ENCODE data around the gene WWOX. TPM values are rescaled to one million over a fixed set of nuclear protein-coding genes. Genes with fewer than 3 reads are reported as not detected.

WWOX gene
- total and polyA plus RNA-seq, 2 of the 4 experiments (the other 2 are of a cell fraction): 2.7 to 5.4 TPM

DNA sequence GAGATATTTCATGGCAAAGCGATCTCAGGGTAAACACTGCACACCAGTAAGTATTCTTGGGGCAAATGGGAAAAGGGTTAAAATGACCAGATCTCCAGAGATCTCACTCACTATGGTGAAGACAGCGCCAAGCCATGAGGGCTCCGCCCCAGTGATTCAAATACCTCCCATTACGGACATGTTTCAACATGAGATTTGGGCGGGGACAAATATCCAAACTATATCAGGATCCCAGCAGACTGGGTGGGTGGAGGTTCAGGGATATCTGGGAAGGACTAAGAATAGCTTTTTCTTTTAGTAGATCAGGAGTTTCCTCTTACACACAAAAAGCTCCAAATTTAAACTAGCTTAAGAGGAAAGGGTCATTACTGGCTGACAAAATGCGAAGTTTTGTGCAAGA, 181.7 kb downstream of the WWOX start:
- H2BK15ac ChIP-seq (ENCODE audit: low read depth, low read length): no peak overlapping the region
- H3K27ac ChIP-seq (ENCODE audit: insufficient read depth, low read length): no peak overlapping the region
- H3K27me3 ChIP-seq (ENCODE audit: control insufficient read depth, insufficient read depth, low read length): no peaks in the 10 kb centered on the region; the same call in 1 of the 2 replicates
- no peaks in the 10 kb centered on the region for H3K9me1 ChIP-seq (ENCODE audit: insufficient read depth, low read length)
- no peak overlapping the region for H2AFZ ChIP-seq (replicated peaks; ENCODE audit: low read length, poor library complexity)
- no peak overlapping the region for H4K91ac ChIP-seq (ENCODE audit: insufficient read depth, low read depth, low read length)
- H4K5ac ChIP-seq (ENCODE audit: low read depth, low read length): no peak overlapping the region
- POLR2A ChIA-PET (ENCODE audit: unreplicated experiment): no interaction called here
- CTCF ChIA-PET: interaction anchor here (0.6 kb wide), 1 partner anchor 34 kb away, joined by 3 read pairs; no protein-coding TSS in a partner anchor
- in situ Hi-C loops (cut with MboI; ENCODE audit: low sequenced_read_pairs) (no loop called here), dilution Hi-C loops (cut with HindIII; ENCODE audit: low sequenced_read_pairs, unreplicated experiment) (no loop called here), intact Hi-C loops (cut with micrococcal nuclease) (no loop called here)
- peaks cover 3% of the 10 kb centered on the region for H3K9me3 ChIP-seq (ENCODE audit: control insufficient read depth, insufficient read depth, low read length)
- no peaks in the 10 kb centered on the region for H4K20me1 ChIP-seq (ENCODE audit: insufficient read depth, low read length)
- TF ChIP-seq BHLHE40 (IDR thresholded peaks at IDR 0.05; ENCODE audit: low read depth, low read length) (no peak), MAZ (IDR thresholded peaks at IDR 0.05; ENCODE audit: borderline replicate concordance, low read depth, low read length) (no peak), MAFK (IDR thresholded peaks at IDR 0.05; ENCODE audit: low read depth, low read length) (no peak), FOS (IDR thresholded peaks at IDR 0.05; ENCODE audit: low read depth, low read length) (no peak), MXI1 (IDR thresholded peaks at IDR 0.05; ENCODE audit: borderline replicate concordance, low read depth, low read length) (no peak), NFE2L2 (IDR thresholded peaks at IDR 0.05; ENCODE audit: low read depth, low read length) (no peak), RAD21 (IDR thresholded peaks at IDR 0.05; ENCODE audit: low read length) (no peak), RFX5 (IDR thresholded peaks at IDR 0.05; ENCODE audit: low read depth, low read length) (no peak), POLR2A (IDR thresholded peaks at IDR 0.05; ENCODE audit: low read depth, low read length) (no peak), SMC3 (IDR thresholded peaks at IDR 0.05; ENCODE audit: low read depth, low read length) (no peak), CEBPB (IDR thresholded peaks at IDR 0.05; ENCODE audit: low read depth, low read length) (no peak), RCOR1 (IDR thresholded peaks at IDR 0.05; ENCODE audit: insufficient replicate concordance, low read length) (no peak), USF2 (IDR thresholded peaks at IDR 0.05; ENCODE audit: low read depth, low read length) (no peak), CHD1 (IDR thresholded peaks at IDR 0.05; ENCODE audit: low read depth, low read length) (no peak)
- TF ChIP-seq, protein P1, sequence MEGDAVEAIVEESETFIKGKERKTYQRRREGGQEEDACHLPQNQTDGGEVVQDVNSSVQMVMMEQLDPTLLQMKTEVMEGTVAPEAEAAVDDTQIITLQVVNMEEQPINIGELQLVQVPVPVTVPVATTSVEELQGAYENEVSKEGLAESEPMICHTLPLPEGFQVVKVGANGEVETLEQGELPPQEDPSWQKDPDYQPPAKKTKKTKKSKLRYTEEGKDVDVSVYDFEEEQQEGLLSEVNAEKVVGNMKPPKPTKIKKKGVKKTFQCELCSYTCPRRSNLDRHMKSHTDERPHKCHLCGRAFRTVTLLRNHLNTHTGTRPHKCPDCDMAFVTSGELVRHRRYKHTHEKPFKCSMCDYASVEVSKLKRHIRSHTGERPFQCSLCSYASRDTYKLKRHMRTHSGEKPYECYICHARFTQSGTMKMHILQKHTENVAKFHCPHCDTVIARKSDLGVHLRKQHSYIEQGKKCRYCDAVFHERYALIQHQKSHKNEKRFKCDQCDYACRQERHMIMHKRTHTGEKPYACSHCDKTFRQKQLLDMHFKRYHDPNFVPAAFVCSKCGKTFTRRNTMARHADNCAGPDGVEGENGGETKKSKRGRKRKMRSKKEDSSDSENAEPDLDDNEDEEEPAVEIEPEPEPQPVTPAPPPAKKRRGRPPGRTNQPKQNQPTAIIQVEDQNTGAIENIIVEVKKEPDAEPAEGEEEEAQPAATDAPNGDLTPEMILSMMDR (conservative IDR thresholded peaks at IDR 0.05; ENCODE audit: low read depth, low read length): no peak
- TF ChIP-seq, protein P2, sequence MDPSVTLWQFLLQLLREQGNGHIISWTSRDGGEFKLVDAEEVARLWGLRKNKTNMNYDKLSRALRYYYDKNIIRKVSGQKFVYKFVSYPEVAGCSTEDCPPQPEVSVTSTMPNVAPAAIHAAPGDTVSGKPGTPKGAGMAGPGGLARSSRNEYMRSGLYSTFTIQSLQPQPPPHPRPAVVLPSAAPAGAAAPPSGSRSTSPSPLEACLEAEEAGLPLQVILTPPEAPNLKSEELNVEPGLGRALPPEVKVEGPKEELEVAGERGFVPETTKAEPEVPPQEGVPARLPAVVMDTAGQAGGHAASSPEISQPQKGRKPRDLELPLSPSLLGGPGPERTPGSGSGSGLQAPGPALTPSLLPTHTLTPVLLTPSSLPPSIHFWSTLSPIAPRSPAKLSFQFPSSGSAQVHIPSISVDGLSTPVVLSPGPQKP (IDR thresholded peaks at IDR 0.05; ENCODE audit: borderline replicate concordance, low read depth, low read length): no peak
- no peak overlapping the region for H2AK9ac ChIP-seq (replicated peaks; ENCODE audit: low read depth, low read length, poor library complexity)
- no peak overlapping the region for H2BK20ac ChIP-seq (ENCODE audit: low read depth, low read length)
- H3K18ac ChIP-seq (ENCODE audit: low read depth, low read length): no peak overlapping the region
- no peaks in the 10 kb centered on the region for H3K79me1 ChIP-seq (ENCODE audit: low read depth in 1 of 2, low read length in 2 of 2)
- whole genome bisulfite sequencing, 2 experiments (ENCODE audit: extremely low coverage in 2 of 2, insufficient read length in 1 of 2): no CpG with 5 or more reads among the region's 6 CpGs
- H3K36me3 ChIP-seq (ENCODE audit: control insufficient read depth, insufficient read depth, low read length): no peaks in the 10 kb centered on the region
- H3K9ac ChIP-seq (ENCODE audit: low read depth, low read length): no peak overlapping the region
- ATAC-seq (ENCODE audit: low read depth) (no peak), DNase-seq (no peak)
- no peak overlapping the region for H3K14ac ChIP-seq (replicated peaks; ENCODE audit: low read depth, low read length)
- H2BK120ac ChIP-seq (ENCODE audit: low read depth, low read length): no peak overlapping the region
- H3K56ac ChIP-seq (ENCODE audit: extremely low read depth, insufficient read depth, low read length): no peak overlapping the region
- no peak overlapping the region for H2AK5ac ChIP-seq (ENCODE audit: low read depth, low read length)
- no peak overlapping the region for H3K4me2 ChIP-seq (ENCODE audit: low read depth, low read length)
- H4K8ac ChIP-seq (ENCODE audit: low read depth in 2 of 2, low read length in 2 of 2): no peak overlapping the region
- BruUV-seq (replicated peaks): no TSS peak
- no peak overlapping the region for H3K23ac ChIP-seq (ENCODE audit: low read depth, low read length)
- no peak overlapping the region for H3K4ac ChIP-seq (ENCODE audit: low read depth, low read length)
- no peaks in the 10 kb centered on the region for H3K4me1 ChIP-seq (ENCODE audit: control insufficient read depth, insufficient read depth, low read length)
- H2BK5ac ChIP-seq (ENCODE audit: low read depth, low read length, poor library complexity, severe bottlenecking): no peak overlapping the region
- no peak overlapping the region for H3K4me3 ChIP-seq (ENCODE audit: insufficient read depth, low read depth, low read length)
